RWPE2 (cell line): ENCODE data around the gene DUSP22.

ENCODE experiments used
- ATAC-seq: fragments of 200-7000 bp; cut with Tn5 transposase; 3 replicates; pipeline ENCODE4 v1.9.1; 2021; ENCODE audit warnings: low read depth
- DNase-seq: peaks from one replicate; pipeline ENCODE4 v3.0.0-alpha.2; 2020; ENCODE audit warnings: low spot score
- H3K27ac ChIP-seq: fragments of 450-650 bp; 2 replicates; pipeline ENCODE4 v1.5.1; 2017; ENCODE audit warnings: mild to moderate bottlenecking; ENCODE audit not compliant: poor library complexity, severe bottlenecking
- H3K27me3 ChIP-seq: fragments of 250-450 bp; sonication (Bioruptor Pico); 2 replicates; pipeline ENCODE4 v1.5.1; 2021; ENCODE audit warnings: mild to moderate bottlenecking, moderate library complexity; ENCODE audit not compliant: insufficient read depth, poor library complexity, severe bottlenecking
- H3K36me3 ChIP-seq: fragments of 250-450 bp; sonication (Bioruptor Pico); 2 replicates; pipeline ENCODE4 v1.5.1; 2020; ENCODE audit warnings: low read depth, mild to moderate bottlenecking, moderate library complexity
- H3K4me1 ChIP-seq: fragments of 250-450 bp; sonication (Bioruptor Pico); 2 replicates; pipeline ENCODE4 v1.5.1; 2021; ENCODE audit warnings: mild to moderate bottlenecking, moderate library complexity; ENCODE audit not compliant: insufficient read depth, poor library complexity, severe bottlenecking
- H3K4me3 ChIP-seq: fragments of 250-450 bp; sonication (Bioruptor Pico); 2 replicates; pipeline ENCODE4 v1.5.1; 2021; ENCODE audit warnings: mild to moderate bottlenecking, moderate library complexity; ENCODE audit not compliant: severe bottlenecking
- H3K9me3 ChIP-seq: fragments of 250-450 bp; sonication (Bioruptor Pico); 2 replicates; pipeline ENCODE4 v1.5.1; 2021; ENCODE audit warnings: mild to moderate bottlenecking, moderate library complexity; ENCODE audit not compliant: severe bottlenecking
- CTCF ChIP-seq: fragments of 450-650 bp; IDR thresholded peaks from one replicate; pipeline ENCODE4 v1.5.1; 2017; ENCODE audit warnings: mild to moderate bottlenecking, moderate library complexity; ENCODE audit not compliant: poor library complexity, severe bottlenecking

DUSP22 gene

GRCh38 chr6:383856-384255, 91.6 kb downstream of the DUSP22 start:
- DNase-seq, result no peak

GRCh38 chr6:384898-385297, 92.6 kb downstream of the DUSP22 start:
- no peak overlapping the region for H3K4me3 ChIP-seq
- peaks cover 22% of the 10 kb centered on the region for H3K27me3 ChIP-seq

More at GRCh38 chr6:383856-384255, 91.6 kb downstream of the DUSP22 start:
- peaks cover 11% of the 10 kb centered on the region for H3K27me3 ChIP-seq
- H3K27ac ChIP-seq, result no peak overlapping the region
- no peaks in the 10 kb centered on the region for H3K36me3 ChIP-seq
- H3K9me3 ChIP-seq, result no peaks in the 10 kb centered on the region
- no peak overlapping the region for H3K4me3 ChIP-seq
- TF ChIP-seq CTCF, result no peak
- H3K4me1 ChIP-seq, result no peaks in the 10 kb centered on the region
- no peak for ATAC-seq

GRCh38 chr6:385614-386013, 93.3 kb downstream of the DUSP22 start:
- no peaks in the 10 kb centered on the region for H3K4me1 ChIP-seq
- TF ChIP-seq CTCF, result no peak
- H3K36me3 ChIP-seq, result no peaks in the 10 kb centered on the region
- DNase-seq, result no peak
- H3K4me3 ChIP-seq, result no peak overlapping the region
- peaks cover 29% of the 10 kb centered on the region for H3K27me3 ChIP-seq
- H3K9me3 ChIP-seq, result no peaks in the 10 kb centered on the region
- H3K27ac ChIP-seq, result no peak overlapping the region
- ATAC-seq, result no peak

More at GRCh38 chr6:384898-385297, 92.6 kb downstream of the DUSP22 start:
- Histone ChIP-seq H3K9me3 (no peaks in the 10 kb centered on the region), H3K36me3 (no peaks in the 10 kb centered on the region), H3K27ac (no peak overlapping the region), H3K4me1 (no peaks in the 10 kb centered on the region)
- TF ChIP-seq CTCF, result no peak
- ATAC-seq (no peak), DNase-seq (no peak)

- H3K27me3 ChIP-seq, result peaks cover 39% of the 10 kb centered on the region
- no peak for ATAC-seq
Measured at GRCh38 chr6:386688-387266, 94.5 kb downstream of the DUSP22 start.

More at GRCh38 chr6:386688-387266, 94.5 kb downstream of the DUSP22 start:
- DNase-seq, result no peak
- Histone ChIP-seq H3K4me3 (no peak overlapping the region), H3K36me3 (no peaks in the 10 kb centered on the region), H3K27ac (no peak overlapping the region), H3K4me1 (no peaks in the 10 kb centered on the region), H3K9me3 (no peaks in the 10 kb centered on the region)
- TF ChIP-seq CTCF, result no peak
